Measurements from ENCODE around the gene MTFMT. TPM values are rescaled to one million over a fixed set of nuclear protein-coding genes. Genes with fewer than 3 reads are reported as not detected.

The MTFMT gene
- total and polyA plus RNA-seq, 4 experiments from 2014 or later: 15.2 to 22.6 (median 19.0) TPM

- H3K4me1 ChIP-seq (ENCODE audit: insufficient read depth, low read length): no peaks in the 10 kb centered on the region
- H3K9me3 ChIP-seq (ENCODE audit: control insufficient read depth in 1 of 2, low read length in 2 of 2): no peaks in the 10 kb centered on the region
- H3K4me1 Mint-ChIP-seq: no peaks in the 10 kb centered on the region
- peak overlapping the region in 2 of 7 donors; percentile 10 to 37 for H3K27ac Mint-ChIP-seq
- CTCF ChIA-PET (ENCODE audit: partially characterized antibody): no interaction called here
- no peak overlapping the region for H3K4me3 Mint-ChIP-seq
- POLR2A ChIA-PET (ENCODE audit: partially characterized antibody): no interaction called here
- H3K27ac ChIP-seq (ENCODE audit: low read depth, low read length): no peak overlapping the region
- no peak overlapping the region for H3K4me3 ChIP-seq (ENCODE audit: low read length in 2 of 2)
- H3K9me3 Mint-ChIP-seq: peaks cover 0 to 2% (median 0%) of the 10 kb centered on the region in 8 donors
- DNase-seq: no peak
- H3K27me3 ChIP-seq (ENCODE audit: insufficient read depth, low read length): no peaks in the 10 kb centered on the region
- peaks cover 49% of the 10 kb centered on the region for H3K36me3 ChIP-seq (ENCODE audit: insufficient read depth, low read length)
- intact Hi-C loops (cut with micrococcal nuclease): no loop called here
- no peaks in the 10 kb centered on the region for H3K27me3 Mint-ChIP-seq
- peaks cover 63 to 77% of the 10 kb centered on the region in 2 donors for H3K36me3 Mint-ChIP-seq
Measured at GRCh38 chr15:64960153-64960552, 69.3 kb downstream of the MTFMT start.

- Mint-ChIP-seq H3K9me3 (peaks cover 0 to 2% (median 0%) of the 10 kb centered on the region in 8 donors), H3K4me3 (no peak overlapping the region), H3K27ac (no peak overlapping the region), H3K36me3 (peaks cover 59 to 67% of the 10 kb centered on the region in 2 donors), H3K27me3 (no peaks in the 10 kb centered on the region), H3K4me1 (peaks cover 0 to 6% (median 2%) of the 10 kb centered on the region in 4 donors)
- Histone ChIP-seq H3K4me1 (ENCODE audit: insufficient read depth, low read length) (no peaks in the 10 kb centered on the region), H3K9me3 (ENCODE audit: control insufficient read depth in 1 of 2, low read length in 2 of 2) (no peaks in the 10 kb centered on the region), H3K36me3 (ENCODE audit: insufficient read depth, low read length) (peaks cover 40% of the 10 kb centered on the region), H3K4me3 (ENCODE audit: low read length in 2 of 2) (no peak overlapping the region), H3K27ac (ENCODE audit: low read depth, low read length) (no peak overlapping the region), H3K27me3 (ENCODE audit: insufficient read depth, low read length) (no peaks in the 10 kb centered on the region)
- intact Hi-C loops (cut with micrococcal nuclease): no loop called here
- no peak for DNase-seq
- ChIA-PET POLR2A (ENCODE audit: partially characterized antibody) (no interaction called here), CTCF (ENCODE audit: partially characterized antibody) (no interaction called here)
Measured at GRCh38 chr15:64959128-64959527, 70.3 kb downstream of the MTFMT start.

DNA sequence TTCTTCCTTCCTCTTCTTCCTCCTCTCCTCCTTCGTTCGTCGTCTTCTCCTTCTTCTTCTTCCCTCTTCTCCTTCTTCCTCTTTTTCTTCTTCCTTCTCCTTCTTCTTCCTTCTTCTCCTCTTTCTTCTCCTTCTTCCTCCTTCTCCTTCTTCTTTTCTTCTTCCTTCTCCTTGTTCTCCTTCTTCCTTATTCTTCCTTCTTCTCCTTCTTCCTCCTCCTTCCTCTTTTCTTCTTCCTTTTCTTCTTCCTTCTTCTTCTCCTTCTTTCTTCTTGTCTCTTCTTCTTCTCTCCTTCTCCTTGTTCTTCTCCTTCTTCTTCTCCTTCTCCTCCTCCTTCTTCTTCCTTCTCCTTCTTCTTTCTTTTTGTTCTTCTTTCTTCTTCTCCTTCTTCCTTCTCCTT lies 75.0 kb downstream of the MTFMT start:
- Mint-ChIP-seq H3K27ac (peak overlapping the region; percentile 49 to 95 (median 77)), H3K27me3 (no peaks in the 10 kb centered on the region), H3K4me3 (no peak overlapping the region), H3K4me1 (peaks cover 0 to 17% (median 4%) of the 10 kb centered on the region in 4 donors), H3K36me3 (peaks cover 21 to 26% of the 10 kb centered on the region in 2 donors), H3K9me3 (peaks cover 0 to 1% (median 0%) of the 10 kb centered on the region in 8 donors)
- Histone ChIP-seq H3K27me3 (ENCODE audit: insufficient read depth, low read length) (no peaks in the 10 kb centered on the region), H3K4me3 (ENCODE audit: low read length in 2 of 2) (no peak overlapping the region), H3K4me1 (ENCODE audit: insufficient read depth, low read length) (no peaks in the 10 kb centered on the region), H3K36me3 (ENCODE audit: insufficient read depth, low read length) (peaks cover 7% of the 10 kb centered on the region), H3K27ac (ENCODE audit: low read depth, low read length) (no peak overlapping the region), H3K9me3 (ENCODE audit: control insufficient read depth in 1 of 2, low read length in 2 of 2) (no peaks in the 10 kb centered on the region)
- CTCF ChIA-PET (ENCODE audit: partially characterized antibody): no interaction called here
- no peak for DNase-seq
- intact Hi-C loops (cut with micrococcal nuclease): no loop called here
- POLR2A ChIA-PET (ENCODE audit: partially characterized antibody): no interaction called here

GRCh38 chr15:64951777-64952418 lies 77.5 kb downstream of the MTFMT start:
- Mint-ChIP-seq H3K27me3 (no peaks in the 10 kb centered on the region), H3K9me3 (peaks cover 0 to 1% (median 0%) of the 10 kb centered on the region in 8 donors), H3K4me3 (no peak overlapping the region), H3K27ac (peak overlapping the region in 4 of 7 donors; percentile 38 to 74 (median 61)), H3K4me1 (peaks cover 0 to 17% (median 4%) of the 10 kb centered on the region in 4 donors), H3K36me3 (peaks cover 5 to 11% of the 10 kb centered on the region in 2 donors)
- POLR2A ChIA-PET (ENCODE audit: partially characterized antibody): no interaction called here
- intact Hi-C loops (cut with micrococcal nuclease): no loop called here
- no peaks in the 10 kb centered on the region for H3K9me3 ChIP-seq (ENCODE audit: control insufficient read depth in 1 of 2, low read length in 2 of 2)
- H3K27ac ChIP-seq (ENCODE audit: low read depth, low read length): no peak overlapping the region
- CTCF ChIA-PET (ENCODE audit: partially characterized antibody): no interaction called here
- H3K27me3 ChIP-seq (ENCODE audit: insufficient read depth, low read length): no peaks in the 10 kb centered on the region
- no peak overlapping the region for H3K4me3 ChIP-seq (ENCODE audit: low read length in 2 of 2)
- H3K36me3 ChIP-seq (ENCODE audit: insufficient read depth, low read length): peaks cover 6% of the 10 kb centered on the region
- no peak for DNase-seq
- no peaks in the 10 kb centered on the region for H3K4me1 ChIP-seq (ENCODE audit: insufficient read depth, low read length)

Other genes starting within 250 kb of the MTFMT start
- under 1 TPM; 0.17 to 0.58 TPM for gene PIF1, start 204.0 kb downstream of the MTFMT start, total RNA-seq
- not detected for gene PIF1, start 204.0 kb downstream of the MTFMT start, polyA plus RNA-seq
- 10 to 100 TPM; 22.7 to 24.1 TPM for gene PLEKHO2, start 187.7 kb downstream of the MTFMT start, total RNA-seq
- 10 to 100 TPM; 10.6 to 29.1 TPM for gene PLEKHO2, start 187.7 kb downstream of the MTFMT start, polyA plus RNA-seq
- gene ANKDD1A, start 117.7 kb downstream of the MTFMT start, total RNA-seq: 1 to 10 TPM; 4.5 to 5.9 TPM
- gene ANKDD1A, start 117.7 kb downstream of the MTFMT start, polyA plus RNA-seq: 1 to 10 TPM in 1 of 2 donors, under 1 TPM in 1; 0.16 to 1.7 TPM
- 10 to 100 TPM; 57.2 to 61.1 TPM for gene SPG21, start 39.7 kb downstream of the MTFMT start, total RNA-seq
- 100 to 1,000 TPM; 128 to 179 TPM for gene SPG21, start 39.7 kb downstream of the MTFMT start, polyA plus RNA-seq
- gene SLC51B, start 15.7 kb upstream of the MTFMT start, total RNA-seq: not detected
- gene SLC51B, start 15.7 kb upstream of the MTFMT start, polyA plus RNA-seq: not detected
- not detected for gene RASL12, start 38.4 kb upstream of the MTFMT start, total RNA-seq
- gene RASL12, start 38.4 kb upstream of the MTFMT start, polyA plus RNA-seq: not detected
- gene KBTBD13, start 47.1 kb upstream of the MTFMT start, total RNA-seq: not detected
- not detected for gene KBTBD13, start 47.1 kb upstream of the MTFMT start, polyA plus RNA-seq
- gene UBAP1L, start 85.6 kb upstream of the MTFMT start, total RNA-seq: 10 to 100 TPM; 15.2 to 16.6 TPM
- gene UBAP1L, start 85.6 kb upstream of the MTFMT start, polyA plus RNA-seq: under 1 TPM in 1 of 2 donors, not detected in 1; 0.86 TPM
- gene PDCD7, start 104.2 kb upstream of the MTFMT start, total RNA-seq: 10 to 100 TPM; 30.5 to 40.5 TPM
- 10 to 100 TPM in 1 of 2 donors, 1 to 10 TPM in 1; 8.8 to 15.1 TPM for gene PDCD7, start 104.2 kb upstream of the MTFMT start, polyA plus RNA-seq
- 10 to 100 TPM; 52.0 to 52.4 TPM for gene CLPX, start 155.7 kb upstream of the MTFMT start, total RNA-seq
- gene CLPX, start 155.7 kb upstream of the MTFMT start, polyA plus RNA-seq: 10 to 100 TPM; 28.1 to 29.2 TPM
- under 1 TPM; 0.42 to 0.44 TPM for gene CILP, start 181.8 kb upstream of the MTFMT start, total RNA-seq
- not detected for gene CILP, start 181.8 kb upstream of the MTFMT start, polyA plus RNA-seq

Data from CD4-positive, alpha-beta memory T cell (primary cell).